Left ventricle myocardium inferior (tissue), 1 donor: ENCODE measurements around the gene NOX4. TPM values are rescaled to one million over a fixed set of nuclear protein-coding genes. Genes with fewer than 3 reads are reported as not detected.
"Not testable (repeated sequence)": the region's sequence is repeated elsewhere in the genome, so short reads cannot be mapped to it uniquely, and the experiment has no call there.

ENCODE experiments used
- DNase-seq: peaks from one replicate; pipeline ENCODE4 v3.0.0-alpha.2; 2020
- H3K27ac ChIP-seq: fragments of 200-600 bp; replicated peaks from 2 replicates; pipeline ENCODE4 v1.8.0; 2021
- H3K27me3 ChIP-seq: fragments of 200-600 bp; 2 replicates; pipeline ENCODE4 v1.8.0; 2021; ENCODE audit warnings: low read depth
- H3K36me3 ChIP-seq: fragments of 200-600 bp; 2 replicates; pipeline ENCODE4 v1.8.0; 2021
- H3K4me1 ChIP-seq: fragments of 200-600 bp; 2 replicates; pipeline ENCODE4 v1.8.0; 2021
- H3K4me3 ChIP-seq: fragments of 200-600 bp; 2 replicates; pipeline ENCODE4 v1.8.0; 2021; ENCODE audit warnings: mild to moderate bottlenecking, moderate library complexity
- H3K9me3 ChIP-seq: fragments of 200-600 bp; replicated peaks from 2 replicates; pipeline ENCODE4 v1.8.0; 2021
- CTCF ChIP-seq: fragments of 200-600 bp; IDR thresholded peaks from 2 replicates; pipeline ENCODE4 v1.8.0; 2021; ENCODE audit warnings: antibody characterized with exemption, mild to moderate bottlenecking, borderline replicate concordance
- intact Hi-C: fragments of 100-400 bp; cut with micrococcal nuclease; formaldehyde crosslinking; loops from one replicate; pipeline ENCODE4 v1.11.0; 2022
- total RNA-seq: library from RNA; stranded (reverse); fragmentation: NEBNext Ultra II Directional; extraction: Animal tissue kit (Norgen Biotek cat#: 25700); gene quantifications from one replicate; pipeline ENCODE4 v1.2.1, GENCODE V29; 2021
- donor health status: DM: no; HTN: yes; CAD: no; lungs with severe emphysema.

The NOX4 gene
- total RNA-seq, 1 donor from 2014 or later, result 3.5 TPM

DNA sequence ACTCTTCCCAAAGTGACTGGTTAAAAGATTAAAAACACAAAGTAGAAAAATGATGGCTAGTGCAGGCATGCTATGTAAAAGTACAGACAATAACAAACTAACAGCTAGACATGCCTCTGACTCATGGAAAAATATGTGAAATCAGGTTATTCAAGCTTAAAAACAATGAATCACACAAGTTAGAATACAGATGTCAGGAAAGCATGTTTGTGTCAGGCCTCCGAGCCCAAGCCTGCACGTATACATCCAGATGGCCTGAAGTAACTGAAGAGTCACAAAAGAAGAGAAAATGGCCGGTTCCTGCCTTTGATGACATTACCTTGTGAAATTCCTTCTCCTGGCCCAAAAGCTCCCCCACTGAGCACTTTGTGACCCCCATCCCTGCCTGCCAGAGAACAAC is 110.1 kb downstream of the NOX4 start:
- H3K9me3 ChIP-seq, result peaks cover 19% of the 10 kb centered on the region
- no peaks in the 10 kb centered on the region for H3K36me3 ChIP-seq
- no peak overlapping the region for H3K4me3 ChIP-seq
- H3K27ac ChIP-seq, result peak overlapping the region; percentile 39
- peaks cover 22% of the 10 kb centered on the region for H3K4me1 ChIP-seq
- intact Hi-C loops, result no loop called here
- no peak for TF ChIP-seq CTCF
- no peak for DNase-seq
- H3K27me3 ChIP-seq, result no peaks in the 10 kb centered on the region

DNA sequence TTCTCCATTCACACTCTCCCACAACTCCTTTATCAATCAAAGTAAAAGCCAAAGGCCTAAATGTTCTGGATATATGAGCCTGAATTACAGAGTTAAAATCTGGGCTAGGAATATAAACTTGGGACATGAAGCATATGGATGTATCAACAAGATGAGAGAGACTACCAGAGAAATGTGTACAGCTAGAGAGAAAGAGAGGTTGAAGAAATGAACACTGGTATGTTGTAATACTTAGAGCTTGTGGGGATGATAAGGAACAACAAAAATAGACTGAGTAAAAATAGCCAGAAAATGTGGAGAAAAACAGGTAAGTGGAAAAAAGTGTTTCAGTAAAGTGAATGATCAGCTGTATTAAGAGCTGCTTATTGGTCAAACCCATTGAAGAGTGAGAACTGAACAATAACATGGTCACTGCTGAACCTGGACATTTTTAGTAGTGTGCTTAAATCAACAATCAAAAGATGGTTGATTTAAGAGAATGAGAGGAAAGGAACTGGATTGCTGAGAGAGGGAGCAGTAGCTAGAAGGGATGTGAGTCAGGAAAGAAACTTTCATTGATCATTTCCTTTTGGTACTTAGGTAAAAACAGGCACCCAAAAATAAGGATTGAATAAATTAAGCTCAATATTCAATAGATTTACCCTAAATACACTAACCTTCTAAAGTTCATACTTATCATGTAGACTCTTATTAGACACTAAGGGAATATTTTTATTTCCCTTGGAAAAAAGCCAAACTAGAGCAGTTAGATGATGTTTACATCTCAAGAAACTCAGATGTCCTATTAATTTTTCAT is 111.0 kb downstream of the NOX4 start:
- H3K36me3 ChIP-seq, intact Hi-C loops, H3K9me3 ChIP-seq, DNase-seq, H3K4me3 ChIP-seq, H3K27me3 ChIP-seq: not testable (repeated sequence)
- Histone ChIP-seq H3K27ac (peak overlapping the region; percentile 39), H3K4me1 (peaks cover 22% of the 10 kb centered on the region)

DNA sequence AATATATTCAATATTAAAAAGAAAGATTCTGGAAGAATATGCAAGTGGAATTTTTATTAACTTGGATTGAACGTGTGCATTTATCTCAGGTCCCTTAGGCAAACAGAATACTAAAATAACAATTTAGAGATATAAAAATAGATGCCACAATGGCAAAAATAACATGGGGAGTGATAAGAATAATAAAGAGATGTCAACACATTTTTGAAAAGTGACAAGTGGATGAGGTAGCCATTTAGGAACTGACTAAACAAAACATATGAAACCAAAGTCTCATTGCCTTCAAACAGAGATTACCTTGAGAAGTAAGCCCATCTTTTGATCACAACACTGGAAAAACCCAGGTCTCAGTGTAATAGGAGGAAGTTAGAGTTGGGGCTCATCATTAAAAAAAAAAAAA is 112.2 kb downstream of the NOX4 start:
- not testable (repeated sequence) for H3K36me3 ChIP-seq, DNase-seq

GRCh38 chr11:89369356-89369755 is 121.8 kb downstream of the NOX4 start:
- intact Hi-C loops, DNase-seq, H3K4me3 ChIP-seq: not testable (repeated sequence)

More for the DNA sequence above, 112.2 kb downstream of the NOX4 start:
- H3K9me3 ChIP-seq, H3K27ac ChIP-seq, H3K4me3 ChIP-seq, intact Hi-C loops, H3K27me3 ChIP-seq: not testable (repeated sequence)
- peaks cover 22% of the 10 kb centered on the region for H3K4me1 ChIP-seq

GRCh38 chr11:89364856-89365255 is 126.3 kb downstream of the NOX4 start:
- H3K36me3 ChIP-seq, DNase-seq, H3K27me3 ChIP-seq, H3K4me1 ChIP-seq, H3K4me3 ChIP-seq, intact Hi-C loops, H3K9me3 ChIP-seq, H3K27ac ChIP-seq: not testable (repeated sequence)

More at GRCh38 chr11:89369356-89369755, 121.8 kb downstream of the NOX4 start:
- H3K27me3 ChIP-seq, H3K4me1 ChIP-seq, H3K9me3 ChIP-seq, H3K27ac ChIP-seq, H3K36me3 ChIP-seq: not testable (repeated sequence)

DNA sequence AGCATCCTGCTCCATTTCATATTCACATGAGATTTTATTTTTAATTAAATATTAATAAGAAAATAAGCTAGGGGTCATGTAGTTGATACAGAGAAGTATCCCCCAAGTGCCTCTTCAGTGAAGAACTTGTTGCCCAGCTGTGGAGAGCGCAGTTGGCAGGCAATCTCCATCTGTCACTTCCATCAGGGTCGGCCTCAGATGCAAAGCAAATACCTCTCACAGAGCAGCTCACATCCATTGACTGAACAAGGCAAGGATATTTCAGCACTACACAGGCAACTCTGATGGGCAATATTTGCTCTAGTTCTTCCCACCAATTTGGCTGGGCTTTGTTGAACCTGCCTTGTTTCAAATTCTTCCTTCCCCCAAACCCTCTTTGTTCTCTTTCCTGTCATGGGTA is 129.4 kb downstream of the NOX4 start:
- H3K27me3 ChIP-seq, result no peaks in the 10 kb centered on the region
- no peak for DNase-seq
- TF ChIP-seq CTCF, result no peak
- no peak overlapping the region for H3K4me3 ChIP-seq
- no peak overlapping the region for H3K27ac ChIP-seq
- H3K36me3 ChIP-seq, result no peaks in the 10 kb centered on the region
- no peaks in the 10 kb centered on the region for H3K9me3 ChIP-seq
- intact Hi-C loops, result no loop called here
- H3K4me1 ChIP-seq, result no peaks in the 10 kb centered on the region

DNA sequence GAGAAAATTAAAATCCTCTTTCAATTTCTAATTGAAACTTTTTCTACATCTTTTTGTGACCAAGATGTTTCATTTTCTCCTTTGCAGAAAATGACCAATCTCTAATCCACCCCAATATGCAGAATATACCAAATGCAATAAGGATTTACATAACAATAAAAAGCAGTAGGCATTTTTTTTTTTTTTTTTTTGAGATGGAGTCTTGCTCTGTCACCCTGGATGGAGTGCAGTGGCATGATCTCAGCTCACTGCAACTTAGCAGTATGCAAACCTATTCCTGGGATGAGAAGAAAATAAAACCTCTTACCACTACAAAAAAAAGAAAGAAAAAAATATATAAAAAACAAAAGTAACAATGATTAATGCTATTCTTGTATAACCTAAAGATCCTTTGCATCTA is 132.0 kb downstream of the NOX4 start:
- H3K27ac ChIP-seq, H3K9me3 ChIP-seq, intact Hi-C loops, DNase-seq, H3K4me1 ChIP-seq, H3K36me3 ChIP-seq, H3K27me3 ChIP-seq, H3K4me3 ChIP-seq: not testable (repeated sequence)

DNA sequence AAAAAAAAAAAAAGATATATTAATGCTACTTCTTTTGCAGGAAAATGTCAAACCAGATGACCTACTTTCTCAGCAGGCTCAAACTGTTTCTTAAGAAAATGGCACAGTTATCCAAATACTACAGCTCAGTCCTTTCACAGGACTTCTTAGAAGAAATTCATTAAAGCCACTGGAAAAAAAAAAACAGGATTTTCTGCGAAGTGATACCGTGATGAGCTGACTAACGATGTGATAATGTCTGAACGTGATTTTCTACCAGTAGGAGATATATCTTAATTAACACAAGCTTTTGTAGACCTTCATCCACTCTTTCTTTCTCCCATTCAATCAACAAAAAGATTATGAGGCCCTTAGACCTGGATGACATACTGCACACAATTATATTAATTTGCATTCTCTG is 132.4 kb downstream of the NOX4 start:
- DNase-seq, result no peak
- no peaks in the 10 kb centered on the region for H3K9me3 ChIP-seq
- intact Hi-C loops, result no loop called here
- no peak for TF ChIP-seq CTCF
- H3K36me3 ChIP-seq, result no peaks in the 10 kb centered on the region
- no peaks in the 10 kb centered on the region for H3K4me1 ChIP-seq
- no peaks in the 10 kb centered on the region for H3K27me3 ChIP-seq
- H3K27ac ChIP-seq, result no peak overlapping the region
- no peak overlapping the region for H3K4me3 ChIP-seq
